ENCODE results near the gene RAET1G. TPM values are rescaled to one million over a fixed set of nuclear protein-coding genes. Genes with fewer than 3 reads are reported as not detected.

RAET1G gene
- total and polyA plus RNA-seq, 2 of the 13 experiments (the other 11 are each of a cell fraction or from before 2014, with no cell fraction given) = not detected

DNA sequence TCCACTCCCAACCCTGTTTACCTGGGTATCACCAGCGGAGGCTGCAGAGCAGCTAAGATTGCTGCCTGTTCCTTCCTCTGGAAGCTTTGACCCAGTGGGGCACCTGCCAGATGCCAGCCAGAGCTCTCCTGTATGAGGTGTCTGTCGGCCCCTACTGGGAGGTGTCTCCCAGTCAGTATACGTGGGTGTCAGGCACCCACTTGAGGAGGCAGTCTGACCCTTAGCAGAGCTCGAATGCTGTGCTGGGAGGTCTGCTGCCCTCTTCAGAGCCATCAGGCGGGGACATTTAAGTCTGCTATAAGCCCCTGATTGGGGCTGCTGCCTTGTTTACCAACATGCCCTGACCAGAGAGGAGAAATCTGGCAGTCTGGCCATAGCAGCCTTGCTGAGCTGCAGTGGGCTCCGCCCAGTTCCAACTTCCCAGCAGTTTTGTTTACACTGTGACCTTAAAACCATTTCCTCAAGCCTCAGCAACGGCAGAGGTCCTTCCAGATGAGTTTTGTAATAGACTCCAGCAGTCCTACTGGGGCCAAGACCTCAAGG is 27.8 kb downstream of the RAET1G start (continued):
- TF ChIP-seq, protein P1, sequence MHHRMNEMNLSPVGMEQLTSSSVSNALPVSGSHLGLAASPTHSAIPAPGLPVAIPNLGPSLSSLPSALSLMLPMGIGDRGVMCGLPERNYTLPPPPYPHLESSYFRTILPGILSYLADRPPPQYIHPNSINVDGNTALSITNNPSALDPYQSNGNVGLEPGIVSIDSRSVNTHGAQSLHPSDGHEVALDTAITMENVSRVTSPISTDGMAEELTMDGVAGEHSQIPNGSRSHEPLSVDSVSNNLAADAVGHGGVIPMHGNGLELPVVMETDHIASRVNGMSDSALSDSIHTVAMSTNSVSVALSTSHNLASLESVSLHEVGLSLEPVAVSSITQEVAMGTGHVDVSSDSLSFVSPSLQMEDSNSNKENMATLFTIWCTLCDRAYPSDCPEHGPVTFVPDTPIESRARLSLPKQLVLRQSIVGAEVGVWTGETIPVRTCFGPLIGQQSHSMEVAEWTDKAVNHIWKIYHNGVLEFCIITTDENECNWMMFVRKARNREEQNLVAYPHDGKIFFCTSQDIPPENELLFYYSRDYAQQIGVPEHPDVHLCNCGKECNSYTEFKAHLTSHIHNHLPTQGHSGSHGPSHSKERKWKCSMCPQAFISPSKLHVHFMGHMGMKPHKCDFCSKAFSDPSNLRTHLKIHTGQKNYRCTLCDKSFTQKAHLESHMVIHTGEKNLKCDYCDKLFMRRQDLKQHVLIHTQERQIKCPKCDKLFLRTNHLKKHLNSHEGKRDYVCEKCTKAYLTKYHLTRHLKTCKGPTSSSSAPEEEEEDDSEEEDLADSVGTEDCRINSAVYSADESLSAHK (CRISPR knock-in tag; IDR thresholded peaks at IDR 0.05; ENCODE audit: borderline replicate concordance) = no peak
- TF ChIP-seq SMAD3 (CRISPR knock-in tag; IDR thresholded peaks at IDR 0.05) = no peak
- peak; percentile 68 for TF ChIP-seq FOXA3 (CRISPR knock-in tag; IDR thresholded peaks at IDR 0.05)
- no peak for TF ChIP-seq KMT2A (CRISPR knock-in tag; IDR thresholded peaks at IDR 0.05)
- TF ChIP-seq CTCF (CRISPR knock-in tag; IDR thresholded peaks at IDR 0.05) = peak; percentile 22; the same call in 1 of the 2 replicates
- no peak for TF ChIP-seq ZNF430 (CRISPR knock-in tag; IDR thresholded peaks at IDR 0.05)
- TF ChIP-seq ZNF510 (CRISPR knock-in tag; IDR thresholded peaks at IDR 0.05; ENCODE audit: low read depth) = no peak
- TF ChIP-seq SAFB2 (CRISPR knock-in tag; IDR thresholded peaks at IDR 0.05; ENCODE audit: borderline replicate concordance, low read depth) = no peak
- no peak for TF ChIP-seq CCDC6 (CRISPR knock-in tag; IDR thresholded peaks at IDR 0.05)
- 0 out of 2 replicates have a peak, but pooled peaks have one; percentile 20 for TF ChIP-seq ELF3 (CRISPR knock-in tag; IDR thresholded peaks at IDR 0.05)
- no peak for TF ChIP-seq ERF (CRISPR knock-in tag; IDR thresholded peaks at IDR 0.05)
- 0 out of 2 replicates have a peak, but pooled peaks have one; percentile 5 for TF ChIP-seq RARA (CRISPR knock-in tag; IDR thresholded peaks at IDR 0.05)
- TF ChIP-seq ZNF883 (CRISPR knock-in tag; IDR thresholded peaks at IDR 0.05; ENCODE audit: not compliant biosample characterization) = no peak
- no peak for TF ChIP-seq HNRNPH1 (optimal IDR thresholded peaks at IDR 0.05; ENCODE audit: low read depth, low read length)
- no peak for TF ChIP-seq ZNF605 (CRISPR knock-in tag; IDR thresholded peaks at IDR 0.05)
- TF ChIP-seq SALL1 (CRISPR knock-in tag; IDR thresholded peaks at IDR 0.05) = 0 out of 2 replicates have a peak, but pooled peaks have one; percentile 21
- TF ChIP-seq ELF1 (CRISPR knock-in tag; IDR thresholded peaks at IDR 0.05) = no peak
- no peak for TF ChIP-seq ZEB1 (IDR thresholded peaks at IDR 0.05; ENCODE audit: insufficient replicate concordance, low read depth)
- no peak for TF ChIP-seq ZNF704 (CRISPR knock-in tag; IDR thresholded peaks at IDR 0.05; ENCODE audit: borderline replicate concordance)
- no peak for TF ChIP-seq NCOA2 (CRISPR knock-in tag; IDR thresholded peaks at IDR 0.05)
- no peak for TF ChIP-seq TBP (CRISPR knock-in tag; IDR thresholded peaks at IDR 0.05)
- 0 out of 2 replicates have a peak, but pooled peaks have one; percentile 16 for TF ChIP-seq ZNF644 (CRISPR knock-in tag; IDR thresholded peaks at IDR 0.05; ENCODE audit: low read depth)
- TF ChIP-seq ZSCAN21 (CRISPR knock-in tag; IDR thresholded peaks at IDR 0.05; ENCODE audit: borderline replicate concordance) = no peak
- TF ChIP-seq FIP1L1 (IDR thresholded peaks at IDR 0.05; ENCODE audit: borderline replicate concordance, insufficient read depth, low read depth, low read length) = no peak
- peak; percentile 60; the same call in 1 of the 2 replicates for TF ChIP-seq SP5 (CRISPR knock-in tag; IDR thresholded peaks at IDR 0.05; ENCODE audit: borderline replicate concordance, low read depth)
- 0 out of 2 replicates have a peak, but pooled peaks have one; percentile 24 for TF ChIP-seq SAP130 (CRISPR knock-in tag; IDR thresholded peaks at IDR 0.05; ENCODE audit: low read depth)
- no peak for TF ChIP-seq KDM3A (CRISPR knock-in tag; IDR thresholded peaks at IDR 0.05; ENCODE audit: low read depth)
- TF ChIP-seq PRPF4 (IDR thresholded peaks at IDR 0.05; ENCODE audit: low read depth, low read length, poor library complexity, severe bottlenecking) = no peak
